CD4-positive, alpha-beta T cell treated with Interleukin-17A for 1 hour (primary cell): Measurements from ENCODE around the gene TKFC.
"Not testable (repeated sequence)": the region's sequence is repeated elsewhere in the genome, so short reads cannot be mapped to it uniquely, and the experiment has no call there.

Experiments
- DNase-seq: peaks from one replicate; pipeline ENCODE4 v3.0.0-alpha.2; 2020

TKFC gene

DNA sequence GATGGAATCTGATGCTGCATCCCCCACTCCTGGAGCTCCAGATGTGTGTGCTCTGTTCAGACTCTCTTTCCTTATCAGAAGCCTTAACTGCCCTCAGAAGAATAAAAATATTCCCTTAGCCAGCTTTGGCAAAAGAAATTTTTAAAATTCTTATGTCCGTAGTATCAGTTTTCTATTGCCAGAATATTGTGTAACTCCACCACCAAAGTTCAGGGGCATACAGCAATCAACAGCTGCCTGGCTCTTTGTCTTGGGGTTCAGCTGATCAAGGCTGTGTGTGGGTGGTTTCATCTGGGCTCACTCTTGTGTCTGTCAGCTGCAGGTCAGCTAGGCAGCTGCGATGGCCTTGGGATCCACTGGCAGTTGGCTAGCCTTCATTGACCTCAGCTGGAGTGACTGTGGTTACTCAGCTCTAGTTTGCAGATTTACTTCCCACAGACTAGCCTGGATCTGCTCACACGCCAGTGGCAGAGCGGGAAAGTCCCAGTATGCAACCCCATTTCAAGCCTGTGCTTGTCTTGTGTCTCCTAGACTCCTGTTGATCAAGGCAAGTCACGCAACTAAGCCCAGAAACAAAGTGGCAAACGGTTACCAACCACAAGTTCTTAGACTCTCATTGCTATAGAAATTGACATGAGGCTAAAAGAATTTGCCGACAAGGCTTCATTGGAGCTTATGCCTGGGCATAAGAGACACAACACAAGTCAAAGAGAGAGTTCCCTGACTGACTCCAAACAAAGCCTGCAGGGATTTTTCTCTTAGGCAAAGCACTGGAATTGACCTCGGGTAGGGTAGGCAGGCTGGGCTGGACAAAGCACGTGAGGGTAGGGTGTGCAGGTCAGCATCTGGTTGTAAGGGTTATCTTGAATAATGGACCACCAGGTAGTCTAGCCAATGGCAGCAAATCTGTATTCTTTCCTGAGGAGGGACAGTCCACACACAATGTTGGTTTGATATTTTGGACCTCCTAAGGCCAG, 36.6 kb downstream of the TKFC start:
- DNase-seq, result no peak

- no peak for DNase-seq
These were observed 37.4 kb downstream of the TKFC start for GRCh38 chr11:61370349-61371005.

DNA sequence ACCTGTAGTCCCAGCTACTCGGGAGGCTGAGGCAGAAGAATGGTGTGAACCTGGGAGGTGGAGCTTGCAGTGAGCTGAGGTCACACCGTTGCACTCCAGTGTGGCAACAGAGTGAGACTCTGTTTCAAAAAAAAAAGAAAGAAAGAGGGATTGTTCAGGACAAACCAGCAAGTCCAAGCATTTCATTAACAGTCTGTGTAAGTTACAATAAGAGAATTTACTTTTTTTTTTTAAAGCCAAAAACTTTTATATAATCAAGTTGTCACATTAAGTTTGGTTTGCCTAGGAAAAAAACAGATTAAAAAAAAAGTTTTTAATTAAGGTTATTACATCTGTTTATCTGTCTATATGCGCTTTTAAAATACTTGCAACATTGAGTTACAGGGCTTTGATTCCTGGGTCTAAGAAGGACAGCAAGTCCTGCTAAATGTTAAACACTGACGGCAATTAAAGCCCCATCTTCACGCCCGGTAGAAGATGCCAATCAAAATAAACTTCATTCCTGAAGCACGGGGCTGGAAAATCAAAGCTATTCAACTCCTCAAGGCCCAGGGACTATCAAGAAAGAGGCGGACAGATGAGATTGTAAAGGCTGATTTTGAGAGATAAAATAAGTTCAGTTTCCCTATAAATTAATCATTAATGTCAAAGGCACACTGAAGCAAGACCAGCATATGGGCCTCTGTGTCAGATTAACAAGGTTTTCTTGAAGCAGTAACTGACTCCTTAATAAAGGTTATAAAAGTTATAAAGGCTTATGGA, 39.8 kb downstream of the TKFC start:
- DNase-seq, result no peak

DNA sequence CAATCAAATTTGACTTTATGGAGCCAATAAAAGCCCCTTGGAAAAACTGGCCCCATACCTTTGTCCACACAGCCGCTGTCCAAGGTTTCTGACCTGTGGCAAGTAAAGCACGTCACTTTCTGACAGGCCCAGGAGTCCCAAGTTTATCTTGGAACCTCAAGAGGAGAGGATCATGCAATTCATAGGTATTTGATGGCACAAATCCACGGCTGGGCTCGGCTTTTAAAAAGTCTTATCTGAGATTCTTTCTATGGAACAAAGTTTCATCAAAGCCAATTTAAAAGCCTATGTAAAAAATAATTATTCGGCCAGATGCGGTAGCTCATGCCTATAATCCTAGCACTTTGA, 42.7 kb downstream of the TKFC start:
- DNase-seq, result no peak

- DNase-seq, result no peak
These were observed 44.6 kb downstream of the TKFC start for GRCh38 chr11:61377461-61378160.

DNA sequence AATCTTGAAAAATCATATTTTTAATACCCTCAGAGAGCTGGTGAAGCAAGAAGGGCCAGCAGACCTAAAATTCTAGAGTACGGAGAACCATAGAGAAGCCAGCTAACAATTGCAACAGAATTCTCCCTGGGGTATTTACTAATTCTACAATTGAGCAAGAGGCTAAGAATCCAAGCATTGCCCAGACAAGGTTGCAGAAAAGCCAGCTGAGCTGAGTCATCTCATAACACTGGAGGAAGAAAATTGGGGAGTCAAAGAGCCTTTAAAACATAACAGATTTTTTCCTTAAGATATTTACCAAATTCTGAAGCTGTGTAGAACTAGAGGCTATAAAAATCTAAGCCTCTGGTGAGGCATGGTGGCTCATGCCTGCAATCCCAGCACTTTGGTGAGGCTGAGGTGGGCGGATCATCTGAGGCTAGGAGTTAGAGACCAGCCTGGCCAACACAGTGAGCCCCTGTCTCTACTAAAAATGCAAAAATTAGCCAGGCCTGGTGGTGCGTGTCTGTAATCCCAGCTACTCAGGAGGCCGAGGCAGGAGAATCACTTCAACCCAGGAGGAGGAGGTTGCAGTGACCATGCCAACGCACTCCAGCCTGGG, 45.8 kb downstream of the TKFC start:
- DNase-seq, result no peak

GRCh38 chr11:61380884-61381283, 47.9 kb downstream of the TKFC start:
- DNase-seq, result no peak

DNA sequence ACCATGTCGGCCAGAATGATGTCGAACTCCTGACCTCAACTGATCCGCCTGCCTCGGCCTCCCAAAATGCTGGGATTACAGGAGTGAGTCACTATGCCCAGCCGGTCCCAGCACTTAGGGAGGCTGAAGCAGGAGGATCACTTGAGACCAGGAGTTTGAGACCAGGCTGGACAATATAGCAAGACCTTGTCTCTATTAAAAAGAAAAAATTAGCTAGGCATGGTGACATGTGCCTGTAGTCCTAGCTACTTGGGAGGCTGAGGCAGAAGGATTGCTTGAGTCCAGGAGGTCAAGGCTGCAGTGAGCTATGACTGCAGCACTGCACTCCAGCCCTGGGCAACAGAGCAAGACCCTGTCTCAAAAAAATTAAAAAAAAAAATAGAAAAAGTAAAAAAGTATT, 50.8 kb downstream of the TKFC start:
- not testable (repeated sequence) for DNase-seq

- DNase-seq, result no peak
These were observed 51.5 kb downstream of the TKFC start for GRCh38 chr11:61384271-61385242.

GRCh38 chr11:61390161-61390560, 57.1 kb downstream of the TKFC start:
- DNase-seq, result no peak

DNA sequence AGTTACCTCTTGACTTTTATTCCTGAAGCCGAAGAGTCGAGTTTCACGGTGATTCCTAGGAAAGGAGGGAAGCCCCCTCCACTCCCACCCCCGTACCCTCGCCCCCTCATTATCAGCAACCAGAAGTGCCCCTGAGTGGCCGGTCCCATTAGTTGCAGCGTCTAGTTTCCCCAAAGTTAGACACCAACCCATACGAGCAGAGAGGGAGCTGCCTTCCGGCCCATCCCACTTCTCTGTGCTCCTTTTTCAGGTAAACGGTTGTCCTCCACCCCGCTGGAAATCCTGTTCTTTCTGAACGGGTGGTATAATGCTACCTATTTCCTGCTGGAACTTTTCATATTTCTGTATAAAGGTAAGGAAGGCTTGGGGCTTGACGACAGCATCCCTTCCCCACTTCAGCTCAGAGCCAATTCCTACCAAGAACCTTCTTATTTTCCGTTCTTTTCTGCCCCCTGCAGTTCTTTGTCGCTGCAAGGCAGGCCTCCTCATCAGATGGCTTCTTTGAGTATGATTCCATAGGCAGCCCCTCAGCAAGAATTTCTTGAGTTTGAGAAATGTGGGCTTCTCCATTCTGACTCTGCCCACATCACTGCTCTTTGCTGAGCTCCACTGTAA, 60.1 kb downstream of the TKFC start:
- DNase-seq, result peak; percentile 19
